ENCODE results near the gene DCLK1. TPM values are rescaled to one million over a fixed set of nuclear protein-coding genes. Genes with fewer than 3 reads are reported as not detected.
"Not testable (repeated sequence)": the region's sequence is repeated elsewhere in the genome, so short reads cannot be mapped to it uniquely, and the experiment has no call there.

The DCLK1 gene
- total and polyA plus RNA-seq, 7 donors, result 0.98 to 15.1 (median 3.9) TPM

GRCh38 chr13:35984776-35985453 is 146.3 kb downstream of the DCLK1 start:
- TF ChIP-seq, protein P1, sequence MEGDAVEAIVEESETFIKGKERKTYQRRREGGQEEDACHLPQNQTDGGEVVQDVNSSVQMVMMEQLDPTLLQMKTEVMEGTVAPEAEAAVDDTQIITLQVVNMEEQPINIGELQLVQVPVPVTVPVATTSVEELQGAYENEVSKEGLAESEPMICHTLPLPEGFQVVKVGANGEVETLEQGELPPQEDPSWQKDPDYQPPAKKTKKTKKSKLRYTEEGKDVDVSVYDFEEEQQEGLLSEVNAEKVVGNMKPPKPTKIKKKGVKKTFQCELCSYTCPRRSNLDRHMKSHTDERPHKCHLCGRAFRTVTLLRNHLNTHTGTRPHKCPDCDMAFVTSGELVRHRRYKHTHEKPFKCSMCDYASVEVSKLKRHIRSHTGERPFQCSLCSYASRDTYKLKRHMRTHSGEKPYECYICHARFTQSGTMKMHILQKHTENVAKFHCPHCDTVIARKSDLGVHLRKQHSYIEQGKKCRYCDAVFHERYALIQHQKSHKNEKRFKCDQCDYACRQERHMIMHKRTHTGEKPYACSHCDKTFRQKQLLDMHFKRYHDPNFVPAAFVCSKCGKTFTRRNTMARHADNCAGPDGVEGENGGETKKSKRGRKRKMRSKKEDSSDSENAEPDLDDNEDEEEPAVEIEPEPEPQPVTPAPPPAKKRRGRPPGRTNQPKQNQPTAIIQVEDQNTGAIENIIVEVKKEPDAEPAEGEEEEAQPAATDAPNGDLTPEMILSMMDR (IDR thresholded peaks at IDR 0.05), result no peak
- intact Hi-C loops (cut with DNase I), result loop anchor here in 1 of 2 donors (10.0 kb wide), 1 partner anchor 180 kb away; no protein-coding TSS in a partner anchor

DNA sequence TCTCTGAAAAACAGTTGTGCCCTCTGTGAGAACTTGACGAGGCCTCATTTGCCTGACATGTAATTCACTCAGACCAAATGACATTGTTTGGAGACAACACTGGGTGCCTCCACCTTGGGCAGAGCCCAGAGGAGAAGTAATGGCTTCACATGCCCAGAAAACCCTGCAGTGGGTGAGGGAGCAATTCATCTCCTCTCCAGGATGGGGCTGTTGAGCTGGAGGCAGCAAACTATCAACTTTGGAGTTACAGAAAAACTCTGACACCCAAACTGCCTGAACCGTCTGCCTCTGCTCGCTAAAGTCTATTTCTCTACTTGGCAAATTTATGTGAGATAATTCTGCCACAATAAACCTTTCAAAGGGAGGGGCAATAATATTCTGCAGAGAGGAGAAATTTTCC is 146.9 kb downstream of the DCLK1 start:
- 71 to 76% (median 73%) methylated on average over 3 of the region's 3 CpGs for WGBS, 3 donors
- Histone ChIP-seq H3K4me3 (no peak overlapping the region), H3K4me1 (no peaks in the 10 kb centered on the region), H3K36me3 (ENCODE audit: insufficient read depth in 1 of 2, low read depth in 1 of 2) (no peaks in the 10 kb centered on the region), H3K9me3 (no peaks in the 10 kb centered on the region), H3K27ac (no peak overlapping the region), H3K27me3 (ENCODE audit: insufficient read depth in 3 of 3, low read length in 2 of 3) (no peaks in the 10 kb centered on the region)
- ATAC-seq (no peak), DNase-seq (no peak)
- TF ChIP-seq, protein P1 (IDR thresholded peaks at IDR 0.05), result no peak
- intact Hi-C loops (cut with DNase I), result loop anchor here in 1 of 2 donors (10.0 kb wide), 1 partner anchor 181 kb away; no protein-coding TSS in a partner anchor

More at GRCh38 chr13:35984776-35985453, 146.3 kb downstream of the DCLK1 start:
- no peaks in the 10 kb centered on the region for H3K4me1 ChIP-seq
- no peak for ATAC-seq
- no peak for DNase-seq
- no peak overlapping the region for H3K4me3 ChIP-seq
- no peaks in the 10 kb centered on the region for H3K27me3 ChIP-seq (ENCODE audit: insufficient read depth in 3 of 3, low read length in 2 of 3)
- H3K27ac ChIP-seq, result no peak overlapping the region
- H3K36me3 ChIP-seq (ENCODE audit: insufficient read depth in 1 of 2, low read depth in 1 of 2), result no peaks in the 10 kb centered on the region
- 71 to 76% (median 73%) methylated on average over 10 of the region's 10 CpGs for WGBS, 3 donors
- H3K9me3 ChIP-seq, result no peaks in the 10 kb centered on the region

GRCh38 chr13:35983703-35984102 is 147.5 kb downstream of the DCLK1 start:
- DNase-seq; H3K4me1 ChIP-seq; H3K9me3 ChIP-seq; H3K36me3 ChIP-seq (ENCODE audit: insufficient read depth in 1 of 2, low read depth in 1 of 2); H3K27me3 ChIP-seq (ENCODE audit: insufficient read depth in 3 of 3, low read length in 2 of 3); ATAC-seq; H3K4me3 ChIP-seq; H3K27ac ChIP-seq: not testable (repeated sequence)
- WGBS, 3 donors, result 85 to 93% (median 89%) methylated on average over 1 of the region's 1 CpG
- intact Hi-C loops (cut with DNase I), result loop anchor here in 1 of 2 donors (10.0 kb wide), 1 partner anchor 181 kb away; no protein-coding TSS in a partner anchor

DNA sequence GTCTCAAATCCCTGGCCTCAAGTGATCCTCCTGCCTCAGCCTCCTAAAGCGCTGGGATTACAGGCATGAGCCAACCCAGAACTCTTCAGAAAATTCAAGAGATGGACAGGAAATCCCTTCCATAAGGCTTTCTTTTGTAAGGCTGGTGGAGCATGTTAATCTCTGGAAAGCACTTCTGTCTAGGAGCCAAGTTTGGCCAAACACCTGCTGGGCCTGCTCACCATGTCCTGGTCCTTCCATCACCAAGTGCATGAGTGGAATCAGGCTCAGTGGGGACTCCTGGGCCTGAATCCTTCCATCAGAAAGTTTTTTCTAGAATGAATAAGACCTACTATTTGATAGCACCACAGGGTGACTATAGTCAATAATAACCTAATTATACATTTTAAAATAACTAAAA is 148.0 kb downstream of the DCLK1 start:
- Histone ChIP-seq H3K36me3 (ENCODE audit: insufficient read depth in 1 of 2, low read depth in 1 of 2) (no peaks in the 10 kb centered on the region), H3K4me3 (no peak overlapping the region), H3K4me1 (peaks cover 5% of the 10 kb centered on the region), H3K9me3 (no peaks in the 10 kb centered on the region), H3K27me3 (ENCODE audit: insufficient read depth in 3 of 3, low read length in 2 of 3) (no peaks in the 10 kb centered on the region), H3K27ac (no peak overlapping the region)
- ATAC-seq (no peak), DNase-seq (no peak)
- TF ChIP-seq, protein P1 (IDR thresholded peaks at IDR 0.05), result no peak
- intact Hi-C loops (cut with DNase I), result loop anchor here in 1 of 2 donors (10.0 kb wide), 1 partner anchor 182 kb away; no protein-coding TSS in a partner anchor
- 63 to 88% (median 85%) methylated on average over 1 of the region's 1 CpG for WGBS, 3 donors

DNA sequence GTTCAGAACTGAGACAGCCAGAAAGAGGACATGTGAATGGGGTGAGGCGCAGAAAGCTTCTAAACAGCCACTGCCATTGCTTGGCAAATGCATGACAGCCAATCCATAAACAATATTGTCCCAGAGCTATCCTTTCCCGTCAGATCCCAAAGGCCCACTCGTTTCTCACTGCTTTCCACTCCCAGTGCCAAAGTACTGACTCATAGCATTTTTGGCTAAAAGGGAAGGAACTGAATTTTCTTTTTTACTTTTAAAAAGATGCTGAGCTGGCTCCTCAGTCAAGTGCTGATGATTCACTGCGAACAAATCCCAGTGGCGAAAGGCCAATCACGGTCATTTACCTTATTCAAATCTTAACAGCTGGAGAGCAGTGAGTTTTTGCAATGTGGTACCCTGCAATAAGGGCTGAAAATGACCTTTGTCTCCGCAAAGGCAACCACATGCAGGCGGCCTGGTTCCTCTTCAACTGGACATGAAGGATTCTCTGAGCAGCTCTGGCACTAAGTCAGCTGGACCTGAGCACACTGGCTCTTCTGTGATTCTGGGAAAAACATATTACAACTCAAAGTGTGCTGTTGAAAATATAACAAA is 151.7 kb downstream of the DCLK1 start:
- DNase-seq (peak; percentile 79 to 81), ATAC-seq (peak; percentile 41 to 76 (median 71))
- Histone ChIP-seq H3K4me3 (no peak overlapping the region), H3K36me3 (ENCODE audit: insufficient read depth in 1 of 2, low read depth in 1 of 2) (no peaks in the 10 kb centered on the region), H3K27me3 (ENCODE audit: insufficient read depth in 3 of 3, low read length in 2 of 3) (no peaks in the 10 kb centered on the region), H3K27ac (peak overlapping the region; percentile 71), H3K4me1 (peaks cover 5% of the 10 kb centered on the region), H3K9me3 (no peaks in the 10 kb centered on the region)
- WGBS, 3 donors, result 33 to 59% (median 41%) methylated on average over 8 of the region's 8 CpGs
- TF ChIP-seq, protein P1 (IDR thresholded peaks at IDR 0.05), result no peak
- intact Hi-C loops (cut with DNase I), result loop anchor here (2.0 to 10.0 kb wide), 3 partner anchors 153 to 755 kb away; partner anchors contain the start of gene DCLK1 (in 1 of the 2)
